Measurements from ENCODE around the gene OSTC.
"Not testable (repeated sequence)": the region's sequence is repeated elsewhere in the genome, so short reads cannot be mapped to it uniquely, and the experiment has no call there.

OSTC gene

GRCh38 chr4:108709722-108710121, 59.3 kb downstream of the OSTC start:
- FAIRE-seq (no peak), DNase-seq (ENCODE audit: insufficient read length, low spot score) (no peak)

GRCh38 chr4:108710578-108710977, 60.2 kb downstream of the OSTC start:
- not testable (repeated sequence) for FAIRE-seq; DNase-seq (ENCODE audit: insufficient read length, low spot score)

GRCh38 chr4:108714880-108715279, 64.5 kb downstream of the OSTC start:
- DNase-seq (ENCODE audit: insufficient read length, low spot score) (no peak), FAIRE-seq (no peak)

GRCh38 chr4:108716340-108716739, 65.9 kb downstream of the OSTC start:
- DNase-seq (ENCODE audit: insufficient read length, low spot score) (no peak), FAIRE-seq (no peak)

GRCh38 chr4:108717386-108717785, 67.0 kb downstream of the OSTC start:
- FAIRE-seq (no peak), DNase-seq (ENCODE audit: insufficient read length, low spot score) (no peak)
